HG03442 (cell line): ENCODE results near the gene ERCC5.

Source experiments
- ATAC-seq: cut with Tn5 transposase; IDR thresholded peaks from one replicate; pipeline ENCODE4 v1.9.1; 2021; ENCODE audit warnings: mild to moderate bottlenecking, moderate library complexity; ENCODE audit not compliant: unreplicated experiment

Gene ERCC5

GRCh38 chr13:102879793-102880499 lies 34.1 kb downstream of the ERCC5 start:
- no peak for ATAC-seq

- ATAC-seq = no peak
These were observed 36.2 kb downstream of the ERCC5 start for GRCh38 chr13:102881819-102882686.

- ATAC-seq = no peak
These were observed 46.7 kb downstream of the ERCC5 start for GRCh38 chr13:102892503-102892902.

GRCh38 chr13:102897371-102898138 lies 51.7 kb downstream of the ERCC5 start:
- ATAC-seq = no peak

GRCh38 chr13:102900193-102900608 lies 54.4 kb downstream of the ERCC5 start:
- no peak for ATAC-seq

- ATAC-seq = no peak
These were observed 55.2 kb downstream of the ERCC5 start for GRCh38 chr13:102901056-102901455.

GRCh38 chr13:102901615-102902305 lies 55.9 kb downstream of the ERCC5 start:
- ATAC-seq = no peak

GRCh38 chr13:102902789-102903347 lies 57.0 kb downstream of the ERCC5 start:
- no peak for ATAC-seq

- no peak for ATAC-seq
These were observed 58.0 kb downstream of the ERCC5 start for GRCh38 chr13:102903659-102904407.

- no peak for ATAC-seq
These were observed 58.6 kb downstream of the ERCC5 start for GRCh38 chr13:102904408-102904862.

- no peak for ATAC-seq
These were observed 60.3 kb downstream of the ERCC5 start for GRCh38 chr13:102905905-102906771.

- ATAC-seq = peak; percentile 77
These were observed 61.4 kb downstream of the ERCC5 start for GRCh38 chr13:102907016-102907756.

- ATAC-seq = no peak
These were observed 62.2 kb downstream of the ERCC5 start for GRCh38 chr13:102907886-102908515.

GRCh38 chr13:102909971-102910370 lies 64.1 kb downstream of the ERCC5 start:
- no peak for ATAC-seq

- no peak for ATAC-seq
These were observed 65.5 kb downstream of the ERCC5 start for GRCh38 chr13:102911336-102911735.

GRCh38 chr13:102912599-102912998 lies 66.8 kb downstream of the ERCC5 start:
- ATAC-seq = no peak

- no peak for ATAC-seq
These were observed 68.1 kb downstream of the ERCC5 start for GRCh38 chr13:102913914-102914313.
